ENCODE results near the gene RBM22. TPM values are rescaled to one million over a fixed set of nuclear protein-coding genes. Genes with fewer than 3 reads are reported as not detected.

Gene RBM22
- polyA plus RNA-seq, 1 of the 3 experiments (the other 2 are of a cell fraction), result 30.7 TPM

GRCh38 chr5:150723845-150724244, 23.0 kb upstream of the RBM22 start (continued):
- TF ChIP-seq REST (IDR thresholded peaks at IDR 0.05; ENCODE audit: low read depth, low read length), result no peak
- TF ChIP-seq FOXM1 (IDR thresholded peaks at IDR 0.05; ENCODE audit: low read depth), result no peak
- no peak for TF ChIP-seq NFIC (IDR thresholded peaks at IDR 0.05; ENCODE audit: borderline replicate concordance)
- no peak for TF ChIP-seq GATA2 (CRISPR knock-in tag; IDR thresholded peaks at IDR 0.05)
- TF ChIP-seq TAF1 (IDR thresholded peaks at IDR 0.05; ENCODE audit: borderline replicate concordance, low read depth, low read length), result no peak
- no peak for TF ChIP-seq ELF1 (IDR thresholded peaks at IDR 0.05)
- TF ChIP-seq RCOR1 (IDR thresholded peaks at IDR 0.05; ENCODE audit: low read length), result no peak

- POLR2A ChIA-PET, result no interaction called here
Observed at GRCh38 chr5:150710165-150710564, 9.3 kb upstream of the RBM22 start.

More at GRCh38 chr5:150710165-150710564, 9.3 kb upstream of the RBM22 start:
- Histone ChIP-seq H3K27me3 (ENCODE audit: insufficient read depth) (no peaks in the 10 kb centered on the region), H3K27ac (ENCODE audit: low read depth in 2 of 2, low read length in 1 of 2) (no peak overlapping the region), H3K79me2 (ENCODE audit: insufficient read depth) (no peaks in the 10 kb centered on the region), H3K4me2 (no peak overlapping the region), H3K4me1 (ENCODE audit: control insufficient read depth in 1 of 2, insufficient read depth in 2 of 2, low read depth in 1 of 2, low read length in 1 of 2) (no peaks in the 10 kb centered on the region), H3K4me3 (ENCODE audit: low read depth in 2 of 2, low read length in 1 of 2) (no peak overlapping the region), H3K9me3 (no peaks in the 10 kb centered on the region), H3K36me3 (replicated peaks in 1 of 2; ENCODE audit: control insufficient read depth in 1 of 2, insufficient read depth in 2 of 2, low read length in 1 of 2) (peaks cover 52 to 76% of the 10 kb centered on the region in 2 experiments), H3K9me2 (no peaks in the 10 kb centered on the region), H3K9ac (no peak overlapping the region), H3F3A (replicated peaks; ENCODE audit: insufficient read depth) (peaks cover 25% of the 10 kb centered on the region), H4K20me1 (ENCODE audit: insufficient read depth) (no peaks in the 10 kb centered on the region), H2AFZ (ENCODE audit: low read depth) (no peak overlapping the region)
- no peak for TF ChIP-seq RXRA (IDR thresholded peaks at IDR 0.05; ENCODE audit: borderline replicate concordance, low read depth)
- peak; percentile 25; the same call in 1 of the 2 replicates for TF ChIP-seq SMC3 (IDR thresholded peaks at IDR 0.05; ENCODE audit: low read depth, low read length)
- peak; percentile 50 for TF ChIP-seq RAD21 (IDR thresholded peaks at IDR 0.05; ENCODE audit: low read length)
- TF ChIP-seq CTCF (IDR thresholded peaks at IDR 0.05), result peak; percentile 52
- DNase-seq, result peak; percentile 25
- WGBS (ENCODE audit: low lambda C conversion rate), result 76% methylated on average over 2 of the region's 2 CpGs
- CTCF ChIA-PET, result interaction anchor here (1.0 to 4.0 kb wide), 5 partner anchors 10 to 251 kb away, joined by 3 to 19 read pairs (median 4); partner anchors contain the start of genes RBM22 and SMIM3

Measured in SK-N-SH (cell line).